Inferior parietal cortex (tissue), 1 donor: Measurements from ENCODE around the gene LY6G6F.

Experiments
- DNase-seq: peaks from one replicate; pipeline ENCODE4 v3.0.0-alpha.2; 2016; ENCODE audit errors: extremely low spot score

LY6G6F gene

GRCh38 chr6:31737991-31738979 lies 31.6 kb downstream of the LY6G6F start:
- DNase-seq: peak; percentile 45

- peak; percentile 100 for DNase-seq
Measured at GRCh38 chr6:31739639-31740396, 33.2 kb downstream of the LY6G6F start, which contains the start of gene MSH5. Gene MSH5, plus strand, starts transcription at chr6:31740005. Its CDS starts 462 bp downstream, at chr6:31740467.

- DNase-seq: no peak
Measured at GRCh38 chr6:31740397-31741223, 33.9 kb downstream of the LY6G6F start.

- DNase-seq: no peak
Measured at GRCh38 chr6:31741815-31742214, 35.1 kb downstream of the LY6G6F start.

DNA sequence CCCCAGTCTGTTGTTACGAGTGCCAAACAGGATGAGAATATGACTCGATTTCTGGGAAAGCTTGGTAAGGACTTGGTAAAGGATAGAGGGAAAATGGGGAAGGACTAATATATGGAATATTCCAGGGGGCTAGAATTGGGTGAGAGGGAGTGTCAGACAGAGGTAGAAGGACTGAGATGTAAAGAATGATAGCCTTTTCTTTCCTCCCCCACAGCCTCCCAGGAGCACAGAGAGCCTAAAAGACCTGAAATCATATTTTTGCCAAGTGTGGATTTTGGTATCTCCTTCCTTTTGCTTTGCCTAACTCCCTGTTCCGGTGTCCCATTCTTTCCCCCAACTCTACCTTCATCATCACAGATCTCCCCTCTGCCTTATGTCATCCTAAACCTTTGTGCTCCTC lies 36.2 kb downstream of the LY6G6F start:
- no peak for DNase-seq

DNA sequence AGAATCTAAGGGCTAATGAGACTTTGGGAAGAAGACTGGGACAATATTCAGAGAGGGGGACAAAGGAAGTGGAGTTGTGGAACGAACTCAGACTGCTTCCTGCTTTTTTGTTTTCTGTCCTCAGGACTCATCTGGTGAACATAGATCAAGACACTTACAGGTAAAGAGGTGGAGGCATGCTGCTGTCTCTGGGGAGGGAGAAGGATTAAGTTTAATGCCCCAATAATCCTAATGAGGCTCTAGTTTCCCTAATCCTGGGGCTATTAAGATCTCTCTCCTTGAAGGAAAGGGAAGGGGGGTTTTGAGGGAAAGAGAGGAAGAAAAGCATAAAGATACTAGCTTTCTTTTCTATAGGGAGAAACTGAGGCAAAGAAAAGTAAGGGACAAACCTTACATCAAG lies 37.8 kb downstream of the LY6G6F start:
- no peak for DNase-seq

GRCh38 chr6:31749301-31750036 lies 42.8 kb downstream of the LY6G6F start:
- DNase-seq: no peak

GRCh38 chr6:31750411-31751022 lies 43.9 kb downstream of the LY6G6F start:
- DNase-seq: no peak

GRCh38 chr6:31752739-31753319 lies 46.2 kb downstream of the LY6G6F start:
- DNase-seq: no peak

GRCh38 chr6:31758281-31758680 lies 51.6 kb downstream of the LY6G6F start:
- DNase-seq: no peak
